Testis (tissue), 3 donors: Measurements from ENCODE around the gene QPRT. TPM values are rescaled to one million over a fixed set of nuclear protein-coding genes. Genes with fewer than 3 reads are reported as not detected.

Source experiments
- DNase-seq: peaks from one replicate; pipeline ENCODE4 v3.0.0-alpha.2; 2019
- H3K27ac ChIP-seq, 2 donors: fragments of 200-600 bp; sonication (generic); one replicate each; pipeline ENCODE4 v1.5.1; 2019
- H3K27me3 ChIP-seq: fragments of 200-600 bp; sonication (generic); one replicate; pipeline ENCODE4 v1.5.1; 2019
- H3K36me3 ChIP-seq: fragments of 200-600 bp; sonication (generic); one replicate; pipeline ENCODE4 v1.5.1; 2017; ENCODE audit warnings: low read depth; ENCODE audit errors: missing control alignments
- H3K4me1 ChIP-seq: fragments of 200-600 bp; sonication (generic); one replicate; pipeline ENCODE4 v1.5.1; 2019
- H3K4me3 ChIP-seq, 2 donors: fragments of 200-600 bp; sonication (generic); one replicate each; pipeline ENCODE4 v1.5.1; 2017 to 2019
- H3K9me3 ChIP-seq: fragments of 200-600 bp; sonication (generic); one replicate; pipeline ENCODE4 v1.5.1; 2017
- POLR2A ChIP-seq: fragments of 450-650 bp; IDR thresholded peaks from one replicate; pipeline ENCODE4 v1.6.1; 2017; ENCODE audit warnings: antibody characterized with exemption, mild to moderate bottlenecking, moderate library complexity
- WGBS, 2 donors: methylation state at CpG; one replicate each; pipeline ENCODE4 v1.1.5; 2018; 5-methylcytosine and 5-hydroxymethylcytosine counted together
- intact Hi-C: fragments of 100-400 bp; cut with DNase I; formaldehyde crosslinking; loops from one replicate; pipeline ENCODE4 v1.15.1; 2023; ENCODE audit warnings: low total_unique reads
- polyA plus RNA-seq: library from polyadenylated mRNA; stranded (reverse); fragments of 350-450 nt; fragmentation: Illumina TruSeq; extraction: RNeasy Lipid Tissue Mini Kit (QIAGEN cat#74804); gene quantifications from one replicate; pipeline ENCODE4 v1.2.3, GENCODE V29; 2014; ENCODE audit warnings: low read depth, low replicate concordance; ENCODE audit not compliant: insufficient read depth
- total RNA-seq, 2 donors: library from RNA; depleted of rRNA; stranded (reverse); fragments of >200 nt; gene quantifications; one replicate each; pipeline ENCODE4 v1.2.3, GENCODE V29; 2016
- TF ChIP-seq, protein P1 (sequence below), 3 experiments: fragments of 450-650 bp in 2 of 3; fragments of 200-600 bp in 1 of 3; sonication (generic) in 1 of 3; IDR thresholded peaks; one replicate each; pipeline ENCODE4 v1.5.1; 2016 to 2019; ENCODE audit warnings: antibody characterized with exemption in 3 of 3, mild to moderate bottlenecking in 2 of 3, moderate library complexity in 1 of 3

QPRT gene
- total and polyA plus RNA-seq, 3 donors from 2014 or later, result 4.3 to 13.6 (median 7.6) TPM

DNA sequence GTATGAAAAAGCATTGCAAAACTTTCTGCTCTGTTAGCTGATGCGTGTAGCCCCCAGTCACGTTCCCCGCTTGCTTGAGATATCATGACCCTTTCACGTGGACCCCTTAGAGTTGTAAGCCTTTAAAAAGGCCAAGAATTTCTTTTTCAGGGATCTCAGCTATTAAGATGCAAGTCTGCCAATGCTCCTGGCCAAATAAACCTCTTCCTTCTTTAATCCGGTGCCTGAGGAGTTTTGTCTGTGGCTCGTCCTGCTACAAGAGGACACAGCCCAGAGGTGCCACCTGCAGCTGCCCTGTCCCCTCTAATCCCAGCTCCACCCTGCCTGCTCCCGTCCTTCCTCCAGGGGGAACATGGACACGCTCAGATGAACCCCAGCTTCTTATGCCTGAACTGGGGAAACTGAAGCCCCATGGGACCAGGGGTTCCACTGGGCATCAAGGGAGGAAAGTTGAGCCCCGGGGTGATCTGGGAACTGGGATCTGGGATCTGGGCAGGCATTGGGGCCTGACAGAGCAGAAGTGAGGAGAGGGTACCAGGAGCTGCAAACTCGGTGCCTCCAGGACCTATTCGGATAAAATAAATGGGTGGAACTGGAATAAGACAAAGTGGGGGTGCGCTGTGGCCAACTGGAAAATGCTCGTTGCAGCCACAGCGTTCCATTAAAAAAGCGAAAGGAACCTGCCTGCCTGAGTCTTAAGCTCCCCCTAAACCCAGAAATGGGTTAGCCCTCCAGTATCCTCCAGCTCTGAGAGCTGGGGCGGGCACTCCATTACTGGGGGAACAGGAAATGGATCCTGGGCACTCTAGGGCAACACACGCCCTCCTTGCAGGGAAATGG is 19.7 kb downstream of the QPRT start:
- H3K36me3 ChIP-seq, result no peaks in the 10 kb centered on the region
- intact Hi-C loops, result loop anchor here (10.0 kb wide), 1 partner anchor 326 kb away; the partner anchor contains the start of gene C16orf92
- H3K27me3 ChIP-seq, result no peaks in the 10 kb centered on the region
- WGBS, 2 donors, result 91 to 94% methylated on average over 17 of the region's 17 CpGs
- no peaks in the 10 kb centered on the region for H3K4me1 ChIP-seq
- no peak for TF ChIP-seq POLR2A
- TF ChIP-seq, protein P1, sequence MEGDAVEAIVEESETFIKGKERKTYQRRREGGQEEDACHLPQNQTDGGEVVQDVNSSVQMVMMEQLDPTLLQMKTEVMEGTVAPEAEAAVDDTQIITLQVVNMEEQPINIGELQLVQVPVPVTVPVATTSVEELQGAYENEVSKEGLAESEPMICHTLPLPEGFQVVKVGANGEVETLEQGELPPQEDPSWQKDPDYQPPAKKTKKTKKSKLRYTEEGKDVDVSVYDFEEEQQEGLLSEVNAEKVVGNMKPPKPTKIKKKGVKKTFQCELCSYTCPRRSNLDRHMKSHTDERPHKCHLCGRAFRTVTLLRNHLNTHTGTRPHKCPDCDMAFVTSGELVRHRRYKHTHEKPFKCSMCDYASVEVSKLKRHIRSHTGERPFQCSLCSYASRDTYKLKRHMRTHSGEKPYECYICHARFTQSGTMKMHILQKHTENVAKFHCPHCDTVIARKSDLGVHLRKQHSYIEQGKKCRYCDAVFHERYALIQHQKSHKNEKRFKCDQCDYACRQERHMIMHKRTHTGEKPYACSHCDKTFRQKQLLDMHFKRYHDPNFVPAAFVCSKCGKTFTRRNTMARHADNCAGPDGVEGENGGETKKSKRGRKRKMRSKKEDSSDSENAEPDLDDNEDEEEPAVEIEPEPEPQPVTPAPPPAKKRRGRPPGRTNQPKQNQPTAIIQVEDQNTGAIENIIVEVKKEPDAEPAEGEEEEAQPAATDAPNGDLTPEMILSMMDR (IDR thresholded peaks at IDR 0.05), result no peak
- H3K9me3 ChIP-seq, result no peaks in the 10 kb centered on the region
- DNase-seq, result no peak
- H3K4me3 ChIP-seq, result no peak overlapping the region
- H3K27ac ChIP-seq, result no peak overlapping the region

DNA sequence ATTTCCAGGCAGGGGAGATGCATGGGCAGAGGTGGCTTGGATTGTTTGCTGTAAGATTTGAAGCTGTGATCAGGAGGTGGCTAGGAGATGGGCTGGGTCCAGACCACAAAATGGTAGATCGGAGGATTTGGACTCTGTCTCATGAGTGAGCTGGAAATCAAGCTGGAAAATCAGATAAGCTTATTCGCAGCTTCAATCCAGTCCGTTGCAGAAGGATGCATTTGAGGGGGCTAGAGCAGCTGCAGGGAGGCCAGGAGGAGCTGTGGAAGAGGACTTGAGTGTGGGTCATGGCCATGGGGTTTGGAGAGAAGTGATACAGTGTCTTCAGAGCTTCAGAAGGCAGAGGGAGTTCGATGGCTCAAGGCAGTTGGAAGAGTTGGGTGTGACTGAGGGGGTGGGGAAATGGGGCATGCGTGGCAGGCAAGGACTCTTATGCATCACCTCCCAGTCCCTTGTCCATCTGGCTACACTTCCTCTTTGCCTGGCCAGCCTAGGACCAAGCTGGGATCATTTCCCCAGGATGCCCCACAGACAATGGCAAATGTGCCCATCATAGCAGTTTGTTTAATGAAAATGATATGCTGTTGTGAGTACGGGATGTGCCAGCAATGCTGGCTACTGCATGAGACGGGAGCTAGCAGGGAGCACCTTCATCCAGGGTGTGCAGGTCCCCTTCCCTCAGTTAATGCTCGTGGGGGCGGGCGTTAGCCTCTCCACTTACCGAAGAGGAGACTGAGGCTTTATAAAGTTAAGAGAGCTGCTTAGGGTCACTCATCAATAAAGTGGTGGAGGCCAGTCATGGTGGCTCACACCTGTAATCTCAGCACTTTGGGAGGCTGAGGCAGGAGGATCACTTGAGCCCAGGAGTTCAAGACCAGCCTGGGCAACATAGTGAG is 20.6 kb downstream of the QPRT start:
- H3K36me3 ChIP-seq, result no peaks in the 10 kb centered on the region
- no peak for DNase-seq
- no peak for TF ChIP-seq POLR2A
- TF ChIP-seq, protein P1 (IDR thresholded peaks at IDR 0.05), result no peak

DNA sequence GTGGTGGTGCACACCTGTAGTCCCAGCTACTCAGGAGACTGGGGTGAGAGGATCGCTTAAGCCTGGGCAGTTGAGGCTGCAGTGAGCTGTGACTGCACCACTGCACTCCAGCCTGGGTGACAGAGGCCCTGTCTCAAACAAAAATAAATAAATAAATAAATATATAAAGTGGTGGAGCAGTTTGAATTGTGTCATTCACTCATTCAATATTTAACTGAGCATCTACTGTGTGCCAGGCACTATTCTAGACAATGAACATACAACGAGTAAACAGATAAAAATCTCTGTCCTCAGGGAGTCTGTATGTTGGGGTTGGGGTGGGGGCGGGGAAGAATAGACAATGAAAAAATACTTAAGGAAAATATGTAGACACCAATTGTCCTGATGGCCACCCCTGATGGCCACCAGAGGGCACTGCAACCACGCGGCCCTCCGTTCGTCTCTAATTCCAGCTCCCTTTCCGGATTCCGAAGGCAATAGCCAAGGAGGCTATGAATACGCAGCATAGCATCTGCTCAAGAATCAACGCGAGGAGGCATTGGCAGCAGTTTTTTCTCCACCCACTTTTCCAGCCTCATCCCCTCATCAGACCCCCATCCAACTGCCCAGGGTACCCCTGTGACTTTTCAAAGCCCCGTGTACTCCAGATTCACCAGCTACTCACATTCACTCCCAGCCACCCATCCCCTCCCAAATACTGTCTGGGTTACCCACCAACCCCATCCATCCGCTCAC is 21.4 kb downstream of the QPRT start:
- intact Hi-C loops, result no loop called here
- WGBS, 2 donors, result 34 to 41% methylated on average over 14 of the region's 14 CpGs
- Histone ChIP-seq H3K36me3 (no peaks in the 10 kb centered on the region), H3K9me3 (no peaks in the 10 kb centered on the region), H3K4me3 (no peak overlapping the region), H3K27me3 (no peaks in the 10 kb centered on the region), H3K27ac (no peak overlapping the region), H3K4me1 (no peaks in the 10 kb centered on the region)
- no peak for TF ChIP-seq POLR2A
- TF ChIP-seq, protein P1 (IDR thresholded peaks at IDR 0.05), result peak; percentile 57 to 85 (median 79)
- DNase-seq, result peak; percentile 72

More for the DNA sequence above, 20.6 kb downstream of the QPRT start:
- WGBS, 2 donors, result 75 to 79% methylated on average over 11 of the region's 11 CpGs
- intact Hi-C loops, result loop anchor here (10.0 kb wide), 1 partner anchor 325 kb away; the partner anchor contains the start of gene C16orf92
- Histone ChIP-seq H3K27ac (no peak overlapping the region), H3K27me3 (no peaks in the 10 kb centered on the region), H3K4me3 (no peak overlapping the region), H3K4me1 (no peaks in the 10 kb centered on the region), H3K9me3 (no peaks in the 10 kb centered on the region)

DNA sequence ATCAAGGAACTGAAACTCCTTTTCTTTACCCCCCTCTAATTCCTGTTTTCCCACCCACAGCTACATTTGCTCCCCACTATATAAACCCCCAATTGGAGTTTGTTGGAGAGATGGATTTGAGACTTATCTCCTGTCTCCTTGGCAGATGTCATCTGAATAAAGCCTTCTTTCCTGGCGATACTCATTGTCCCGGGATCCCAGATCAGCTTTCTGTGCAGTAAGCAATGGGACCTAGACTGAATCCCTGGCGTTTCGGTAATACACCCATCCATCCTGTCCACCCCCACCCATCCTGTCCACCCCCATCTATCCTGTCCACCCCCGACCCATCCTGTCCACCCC is 22.2 kb downstream of the QPRT start:
- Histone ChIP-seq H3K9me3 (no peaks in the 10 kb centered on the region), H3K4me3 (no peak overlapping the region), H3K27ac (no peak overlapping the region), H3K27me3 (no peaks in the 10 kb centered on the region), H3K4me1 (no peaks in the 10 kb centered on the region), H3K36me3 (no peaks in the 10 kb centered on the region)
- intact Hi-C loops, result no loop called here
- WGBS, 2 donors, result 70 to 87% methylated on average over 4 to 5 of the region's 5 CpGs
- TF ChIP-seq, protein P1 (IDR thresholded peaks at IDR 0.05), result no peak
- TF ChIP-seq POLR2A, result no peak
- DNase-seq, result no peak
